NCI-H1694 (cell line): ENCODE measurements around the gene SNIP1.
"Not testable (repeated sequence)": the region's sequence is repeated elsewhere in the genome, so short reads cannot be mapped to it uniquely, and the experiment has no call there.

ENCODE experiments used
- DNase-seq: peaks from one replicate; lab custom pipeline; 2025; lab: John Stamatoyannopoulos, UW

The SNIP1 gene

GRCh38 chr1:37553927-37554808 is at the start of gene SNIP1:
SNIP1 (minus strand) TSS chr1:37554293; CDS start chr1:37554229, 64 bp downstream.
- DNase-seq = peak; percentile 79

- DNase-seq = peak; percentile 7
These were observed 48.9 kb upstream of the SNIP1 start for GRCh38 chr1:37602750-37603694.

DNA sequence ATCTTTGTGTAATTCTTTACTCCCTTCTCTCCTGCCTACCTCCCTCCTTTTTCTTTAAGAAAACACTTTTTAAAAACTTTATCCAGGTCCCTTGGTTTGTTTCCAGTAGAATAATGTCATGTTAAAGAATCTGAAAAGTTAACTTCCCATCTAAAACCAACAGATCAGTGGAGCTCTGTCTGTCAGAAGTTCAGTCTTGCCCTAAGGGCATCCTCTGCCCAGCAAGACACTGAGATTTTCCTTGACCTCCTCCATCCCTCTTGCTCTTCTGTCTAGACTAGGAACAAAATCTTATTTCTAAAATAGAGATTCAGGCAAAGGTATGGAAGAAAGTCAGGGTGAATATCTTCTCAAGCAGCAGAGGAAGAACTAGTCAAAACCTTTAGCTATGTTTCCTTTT is 47.3 kb upstream of the SNIP1 start:
- no peak for DNase-seq

GRCh38 chr1:37599940-37600339 is 45.8 kb upstream of the SNIP1 start:
- DNase-seq = no peak

DNA sequence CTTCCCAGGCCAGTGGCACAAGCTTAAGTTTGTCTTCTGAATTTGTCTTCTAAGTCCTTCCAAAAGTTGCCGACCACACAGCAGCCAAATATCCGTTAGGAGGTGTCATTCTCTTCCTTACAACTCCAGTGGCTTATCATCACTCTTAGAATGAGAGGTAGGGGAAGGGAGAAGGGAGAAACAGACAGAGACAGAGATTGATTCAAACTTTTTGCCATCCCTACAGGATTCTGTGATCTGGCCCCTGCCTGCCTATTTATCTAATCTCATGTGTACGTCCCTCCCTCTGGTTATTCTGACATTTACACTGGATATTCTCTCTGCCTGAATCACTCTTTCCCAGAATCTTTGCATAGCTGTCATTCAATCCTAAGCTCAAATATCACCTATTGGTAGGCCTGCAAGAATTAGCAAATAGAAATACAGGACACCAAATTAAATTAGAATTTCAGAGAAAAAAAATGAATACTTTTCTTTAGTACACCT is 42.1 kb upstream of the SNIP1 start:
- no peak for DNase-seq

DNA sequence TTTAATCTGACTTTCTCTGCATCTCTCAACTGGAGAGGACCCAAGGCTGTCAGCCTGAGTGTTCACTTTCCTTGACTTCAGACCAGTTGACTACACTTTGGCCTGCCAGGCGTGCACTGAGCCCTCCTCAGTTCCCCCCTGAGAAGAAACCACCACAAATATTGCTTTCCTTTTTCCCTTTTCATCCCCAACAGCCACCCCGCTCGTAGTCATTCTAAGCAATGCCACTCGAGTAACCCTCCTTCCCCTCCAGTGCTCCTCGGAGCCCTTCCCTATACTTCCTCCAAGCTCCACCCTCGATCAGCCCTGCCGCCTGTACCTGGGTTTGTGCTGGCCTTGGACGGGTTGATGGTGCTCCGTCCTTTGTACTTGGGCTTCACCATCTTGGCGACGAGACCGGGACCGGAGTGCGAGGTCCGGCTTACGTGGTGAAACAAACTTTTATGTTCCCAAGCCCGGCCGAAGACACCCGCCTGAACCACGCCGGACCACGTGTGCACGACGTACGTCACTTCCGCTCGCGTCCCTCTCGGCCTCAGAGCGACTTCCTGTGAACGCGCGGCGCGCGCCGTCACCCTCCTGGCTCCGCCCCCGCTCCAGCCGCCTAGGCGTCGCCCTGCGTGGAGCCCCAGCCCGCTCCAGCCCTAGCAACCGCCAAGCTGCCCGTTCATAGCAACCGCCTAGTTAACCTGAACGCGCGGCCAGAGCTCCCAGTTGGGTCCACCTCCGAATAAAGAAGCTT is 41.5 kb upstream of the SNIP1 start, which contains the start of gene GNL2:
Gene GNL2, minus strand, starts transcription at position 498 of the 742 bp plus-strand sequence. Its CDS starts 115 bp downstream, at position 383.
- DNase-seq = peak; percentile 83

- DNase-seq = no peak
These were observed 39.6 kb upstream of the SNIP1 start for GRCh38 chr1:37593726-37594125.

DNA sequence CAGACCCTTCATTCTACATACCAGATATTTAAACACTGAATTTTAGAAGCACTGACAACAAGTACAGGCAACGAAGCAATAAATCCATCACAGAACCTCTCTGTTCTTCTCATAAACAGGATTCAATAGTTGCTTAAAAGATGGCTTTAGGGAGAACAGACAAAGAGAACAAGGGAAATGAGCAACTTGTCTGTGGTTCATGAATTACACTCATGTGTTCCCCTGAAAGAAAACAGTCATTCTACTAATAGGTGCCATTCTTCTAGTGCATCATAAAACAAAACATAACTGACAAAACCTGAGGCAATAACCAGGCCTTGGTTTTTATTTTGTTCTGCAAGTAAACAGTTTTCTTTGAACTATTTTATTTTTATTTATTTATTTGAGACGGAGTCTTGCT is 34.8 kb upstream of the SNIP1 start:
- DNase-seq = no peak

GRCh38 chr1:37584544-37584943 is 30.5 kb upstream of the SNIP1 start:
- not testable (repeated sequence) for DNase-seq

DNA sequence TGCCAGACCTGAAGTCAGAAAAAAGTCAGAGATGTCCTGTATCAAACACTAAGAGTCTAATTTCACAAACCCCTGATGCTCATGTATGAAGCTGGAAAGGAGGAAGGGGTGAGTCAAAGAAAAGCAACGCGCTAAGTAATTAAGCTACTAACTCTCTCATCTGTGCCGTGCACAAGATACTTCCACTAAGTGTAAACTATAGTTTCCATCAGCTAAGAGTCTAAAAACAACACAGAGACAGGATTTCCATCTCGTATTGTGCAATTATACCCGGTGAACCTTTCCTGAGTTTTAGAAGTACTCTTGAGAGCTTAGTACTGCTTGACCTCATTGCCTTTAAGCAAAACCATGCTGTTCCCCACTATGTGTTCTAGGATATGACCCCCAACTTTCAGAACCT is 21.6 kb upstream of the SNIP1 start:
- DNase-seq = no peak

DNA sequence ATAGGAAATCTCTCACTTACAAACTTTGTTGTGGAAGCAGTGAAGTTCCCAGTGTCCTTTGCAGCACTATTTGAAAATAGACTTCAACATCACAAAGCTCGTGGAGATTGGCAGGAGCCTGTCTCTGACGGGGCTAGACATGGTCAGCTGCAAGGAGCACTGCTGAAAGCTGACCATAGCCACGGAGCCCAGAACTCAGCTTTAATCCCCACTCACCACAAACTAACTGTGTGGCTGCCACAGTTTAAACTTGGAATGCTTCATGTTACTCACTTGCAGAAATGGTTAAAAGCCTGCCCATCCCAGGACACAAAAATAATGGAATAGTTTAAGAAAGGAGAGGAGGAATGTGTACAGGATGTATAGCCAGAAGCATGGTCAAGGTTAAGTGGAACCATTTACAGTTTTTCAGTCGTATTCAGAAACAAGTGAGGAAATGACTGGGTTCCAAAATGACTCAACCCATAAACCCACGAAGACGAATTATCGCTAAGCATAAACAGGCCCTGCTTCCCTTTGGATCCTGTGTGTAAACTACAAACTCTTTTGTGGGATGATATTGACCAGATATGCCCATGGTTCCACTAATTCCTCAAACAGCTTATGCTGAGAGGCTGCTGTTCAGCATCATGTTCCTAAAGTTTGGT is 20.9 kb upstream of the SNIP1 start:
- DNase-seq = no peak

- no peak for DNase-seq
These were observed 16.6 kb upstream of the SNIP1 start for GRCh38 chr1:37570528-37571334.

- no peak for DNase-seq
These were observed 12.9 kb upstream of the SNIP1 start for GRCh38 chr1:37567023-37567422.

GRCh38 chr1:37564892-37565291 is 10.8 kb upstream of the SNIP1 start:
- DNase-seq = no peak

DNA sequence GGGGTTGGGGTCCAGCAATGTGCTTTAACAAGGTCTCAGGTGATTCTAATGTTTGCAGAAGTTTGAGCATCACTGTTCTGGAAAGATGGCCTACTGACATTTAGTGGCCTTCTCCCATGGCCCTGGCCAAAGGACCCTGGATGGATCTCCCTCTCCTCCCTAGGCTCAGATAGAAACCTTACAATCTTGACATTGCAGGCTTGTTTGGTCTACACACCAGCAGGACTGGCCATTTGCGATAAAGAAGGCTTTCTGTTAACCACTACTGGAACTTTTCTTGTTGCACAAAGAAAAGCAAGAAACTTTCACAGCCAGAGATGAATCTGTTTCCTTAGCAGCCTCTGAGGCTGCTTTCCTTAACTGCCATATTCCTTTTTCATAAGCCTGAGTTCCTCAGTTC is 8.9 kb upstream of the SNIP1 start:
- DNase-seq = no peak

DNA sequence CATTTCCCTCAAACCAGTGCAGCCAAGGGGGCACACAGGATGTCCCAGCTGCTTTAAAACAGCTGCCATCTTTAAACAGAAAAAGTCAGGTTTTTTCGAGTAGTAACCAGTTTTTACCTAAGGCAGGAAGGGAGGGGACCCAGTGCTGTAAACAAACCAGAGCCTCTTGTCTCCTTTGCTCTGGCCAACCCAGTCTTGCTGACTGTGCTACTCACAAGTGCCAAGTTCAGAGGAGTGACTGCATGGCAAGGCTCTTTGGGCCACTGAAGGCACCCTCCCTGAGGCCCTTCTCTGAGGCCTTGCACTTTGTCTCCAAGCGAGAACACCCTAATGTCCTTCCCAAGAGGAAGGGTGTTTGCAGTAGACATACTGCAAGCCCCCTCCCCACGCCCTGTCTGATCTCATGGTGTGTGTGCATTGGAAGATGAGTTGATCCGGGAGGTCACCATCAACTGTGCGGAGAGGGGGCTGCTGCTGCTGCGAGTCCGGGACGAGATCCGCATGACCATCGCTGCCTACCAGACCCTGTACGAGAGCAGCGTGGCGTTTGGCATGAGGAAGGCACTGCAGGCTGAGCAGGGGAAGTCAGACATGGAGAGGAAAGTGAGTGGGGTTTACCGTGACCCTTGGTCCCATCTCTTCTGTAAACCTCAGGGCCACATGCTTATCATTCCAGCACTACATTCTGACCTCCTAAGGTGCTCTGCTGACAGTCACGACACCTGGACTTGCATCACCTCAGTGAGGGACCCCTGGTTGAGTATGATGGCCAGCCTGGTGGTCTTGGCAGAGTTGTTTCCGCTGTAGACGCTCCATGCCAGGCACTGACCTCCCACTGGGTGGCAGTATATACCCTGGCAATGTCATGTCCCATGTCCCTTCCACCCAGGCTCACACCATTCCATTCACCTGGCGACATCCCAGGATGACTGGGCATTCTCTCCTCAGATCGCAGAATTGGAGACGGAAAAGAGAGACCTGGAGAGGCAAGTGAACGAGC is 7.3 kb upstream of the SNIP1 start:
- DNase-seq = no peak

DNA sequence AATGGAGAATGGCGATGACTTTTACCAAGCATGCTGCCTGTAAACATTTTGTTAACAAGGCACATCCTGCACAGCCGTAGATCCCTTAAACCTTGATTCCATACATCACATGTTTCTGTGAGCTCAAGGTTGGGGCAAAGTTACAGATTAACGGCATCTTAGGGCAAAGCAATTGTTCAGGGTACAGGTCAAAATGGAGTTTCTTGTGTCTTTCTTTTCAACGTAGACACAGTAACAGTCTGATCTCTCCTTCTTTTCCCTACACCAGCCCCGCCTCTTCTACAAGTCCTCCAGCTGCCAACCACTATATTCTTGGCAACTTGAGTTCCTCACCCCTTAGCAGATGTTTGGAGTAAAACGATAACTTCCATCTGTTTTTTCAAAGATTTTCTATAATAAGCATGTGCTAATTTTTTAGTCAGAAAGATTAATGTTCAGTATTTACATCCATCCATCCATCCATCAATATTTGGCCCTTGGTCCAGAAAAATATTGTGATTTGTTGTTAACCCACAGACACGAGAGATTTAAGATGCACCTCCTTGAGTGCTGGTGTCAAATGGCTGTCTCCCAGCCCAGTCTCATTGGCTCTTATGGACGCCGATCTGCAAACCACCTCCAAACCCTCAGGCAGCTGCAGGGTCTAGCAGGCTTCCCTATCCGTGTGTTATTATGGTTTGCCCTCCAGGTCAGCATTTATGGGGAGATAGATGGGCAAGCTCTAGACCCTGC is 6.5 kb upstream of the SNIP1 start:
- no peak for DNase-seq

GRCh38 chr1:37559957-37560379 is 5.9 kb upstream of the SNIP1 start:
- not testable (repeated sequence) for DNase-seq
